Measurements from ENCODE around the gene RTN4R. TPM values are rescaled to one million over a fixed set of nuclear protein-coding genes. Genes with fewer than 3 reads are reported as not detected.
"Not testable (repeated sequence)": the region's sequence is repeated elsewhere in the genome, so short reads cannot be mapped to it uniquely, and the experiment has no call there.

Gene RTN4R
- 4.4 TPM for total RNA-seq

GRCh38 chr22:20268279-20269012 is at the start of gene RTN4R:
RTN4R (minus strand) TSS chr22:20268318; CDS start chr22:20268092, 226 bp downstream.
- DNase-seq (ENCODE audit: low spot score), result no peak
- intact Hi-C loops (cut with DNase I), result loop anchor here (5.0 kb wide), 1 partner anchor 111 kb away; no protein-coding TSS in a partner anchor
- peak; percentile 70 for ATAC-seq

- ATAC-seq; intact Hi-C loops (cut with DNase I): not testable (repeated sequence)
- DNase-seq (ENCODE audit: low spot score), result peak; percentile 41
Measured at GRCh38 chr22:20317402-20318042, 49.4 kb upstream of the RTN4R start.

- ATAC-seq, result no peak
- no peak for DNase-seq (ENCODE audit: low spot score)
- intact Hi-C loops (cut with DNase I), result no loop called here
Measured at GRCh38 chr22:20316844-20317401, 48.8 kb upstream of the RTN4R start.

- DNase-seq (ENCODE audit: low spot score) (peak; percentile 58), ATAC-seq (no peak)
- intact Hi-C loops (cut with DNase I), result no loop called here
Measured at GRCh38 chr22:20316217-20316843, 48.2 kb upstream of the RTN4R start.

- intact Hi-C loops (cut with DNase I), result no loop called here
- ATAC-seq, result no peak
Measured at GRCh38 chr22:20315337-20316216, 47.5 kb upstream of the RTN4R start.

GRCh38 chr22:20314741-20315336 is 46.7 kb upstream of the RTN4R start:
- DNase-seq (ENCODE audit: low spot score), result peak; percentile 49
- ATAC-seq; intact Hi-C loops (cut with DNase I): not testable (repeated sequence)

More at GRCh38 chr22:20315337-20316216, 47.5 kb upstream of the RTN4R start:
- DNase-seq (ENCODE audit: low spot score), result peak; percentile 53

GRCh38 chr22:20314206-20314605 is 46.1 kb upstream of the RTN4R start:
- ATAC-seq; DNase-seq (ENCODE audit: low spot score); intact Hi-C loops (cut with DNase I): not testable (repeated sequence)

GRCh38 chr22:20313306-20314077 is 45.4 kb upstream of the RTN4R start:
- DNase-seq (ENCODE audit: low spot score), result peak; percentile 30
- intact Hi-C loops (cut with DNase I); ATAC-seq: not testable (repeated sequence)

GRCh38 chr22:20312396-20313191 is 44.5 kb upstream of the RTN4R start:
- ATAC-seq (no peak), DNase-seq (ENCODE audit: low spot score) (peak; percentile 42)
- intact Hi-C loops (cut with DNase I), result no loop called here

GRCh38 chr22:20311249-20312062 is 43.3 kb upstream of the RTN4R start:
- intact Hi-C loops (cut with DNase I); ATAC-seq: not testable (repeated sequence)

GRCh38 chr22:20310773-20311172 is 42.7 kb upstream of the RTN4R start:
- ATAC-seq; intact Hi-C loops (cut with DNase I): not testable (repeated sequence)
- peak; percentile 43 for DNase-seq (ENCODE audit: low spot score)

More at GRCh38 chr22:20311249-20312062, 43.3 kb upstream of the RTN4R start:
- peak; percentile 54 for DNase-seq (ENCODE audit: low spot score)

- intact Hi-C loops (cut with DNase I); ATAC-seq: not testable (repeated sequence)
- peak; percentile 41 for DNase-seq (ENCODE audit: low spot score)
Measured at GRCh38 chr22:20310180-20310579, 42.1 kb upstream of the RTN4R start.

GRCh38 chr22:20308806-20309650 is 40.9 kb upstream of the RTN4R start:
- ATAC-seq; intact Hi-C loops (cut with DNase I): not testable (repeated sequence)
- peak; percentile 31 for DNase-seq (ENCODE audit: low spot score)

- DNase-seq (ENCODE audit: low spot score); intact Hi-C loops (cut with DNase I): not testable (repeated sequence)
Measured at GRCh38 chr22:20307448-20308447, 39.6 kb upstream of the RTN4R start.

More at GRCh38 chr22:20307448-20308447, 39.6 kb upstream of the RTN4R start:
- not testable (repeated sequence) for ATAC-seq

All from sciatic nerve (tissue), 2 donors.